Fibroblast of pulmonary artery (primary cell): ENCODE results near the gene CRISP1.

Experiments used
- DNase-seq: peaks from one replicate; pipeline ENCODE4 v3.0.0-alpha.2; 2010; ENCODE audit warnings: low read depth
- H3K4me3 ChIP-seq: replicated peaks from 2 replicates; pipeline ENCODE4 v1.5.1; 2011; ENCODE audit warnings: low read depth, mild to moderate bottlenecking, control low read depth, low read length, moderate library complexity
- TF ChIP-seq, protein P1 (sequence below): IDR thresholded peaks from 2 replicates; pipeline ENCODE4 v1.5.1; 2011; ENCODE audit warnings: mild to moderate bottlenecking, control low read depth, low read length, inconsistent platforms; ENCODE audit errors: missing control alignments

CRISP1 gene

DNA sequence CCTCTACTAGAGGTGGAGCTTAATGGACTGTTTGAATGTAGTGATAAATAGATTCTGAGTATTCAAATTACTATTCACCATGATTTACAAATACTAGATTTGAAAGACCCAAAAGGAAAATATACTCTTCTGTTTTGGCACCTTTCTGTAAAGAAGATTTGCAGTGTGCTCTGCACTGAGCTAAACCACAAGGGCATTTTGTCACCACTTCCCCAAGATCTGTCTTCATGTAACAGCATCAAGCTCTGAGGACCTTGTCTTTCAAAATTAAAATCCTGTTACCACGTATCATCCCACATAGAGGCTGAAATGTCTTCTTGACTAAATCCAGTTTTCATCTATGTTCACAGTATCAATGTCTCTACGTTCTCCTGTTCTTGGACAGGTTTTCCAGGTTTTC lies 76.0 kb downstream of the CRISP1 start:
- H3K4me3 ChIP-seq: no peak overlapping the region
- no peak for DNase-seq
- TF ChIP-seq, protein P1, sequence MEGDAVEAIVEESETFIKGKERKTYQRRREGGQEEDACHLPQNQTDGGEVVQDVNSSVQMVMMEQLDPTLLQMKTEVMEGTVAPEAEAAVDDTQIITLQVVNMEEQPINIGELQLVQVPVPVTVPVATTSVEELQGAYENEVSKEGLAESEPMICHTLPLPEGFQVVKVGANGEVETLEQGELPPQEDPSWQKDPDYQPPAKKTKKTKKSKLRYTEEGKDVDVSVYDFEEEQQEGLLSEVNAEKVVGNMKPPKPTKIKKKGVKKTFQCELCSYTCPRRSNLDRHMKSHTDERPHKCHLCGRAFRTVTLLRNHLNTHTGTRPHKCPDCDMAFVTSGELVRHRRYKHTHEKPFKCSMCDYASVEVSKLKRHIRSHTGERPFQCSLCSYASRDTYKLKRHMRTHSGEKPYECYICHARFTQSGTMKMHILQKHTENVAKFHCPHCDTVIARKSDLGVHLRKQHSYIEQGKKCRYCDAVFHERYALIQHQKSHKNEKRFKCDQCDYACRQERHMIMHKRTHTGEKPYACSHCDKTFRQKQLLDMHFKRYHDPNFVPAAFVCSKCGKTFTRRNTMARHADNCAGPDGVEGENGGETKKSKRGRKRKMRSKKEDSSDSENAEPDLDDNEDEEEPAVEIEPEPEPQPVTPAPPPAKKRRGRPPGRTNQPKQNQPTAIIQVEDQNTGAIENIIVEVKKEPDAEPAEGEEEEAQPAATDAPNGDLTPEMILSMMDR: no peak

DNA sequence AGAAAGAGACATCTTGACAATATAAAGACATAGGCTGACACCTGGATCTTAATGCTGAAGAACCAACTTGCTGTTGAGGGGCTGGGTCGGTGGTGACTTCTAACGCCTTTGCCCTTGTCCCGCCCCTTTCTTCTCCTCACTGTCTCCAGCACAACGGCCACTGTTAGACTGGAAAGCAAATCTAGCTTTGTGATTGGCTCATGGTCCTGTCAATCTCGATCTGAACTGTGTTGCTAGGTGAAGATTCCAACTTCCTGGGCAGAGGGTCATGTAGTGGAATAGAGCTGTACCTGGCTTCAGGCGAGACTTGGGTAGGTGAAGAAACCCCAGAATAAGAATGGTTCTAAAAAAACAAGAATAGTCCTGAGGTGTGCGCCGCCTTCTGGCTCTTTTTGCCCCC lies 79.2 kb downstream of the CRISP1 start, which contains the start of gene PGK2:
Gene PGK2 (minus strand): TSS at position 110 of the 400 bp plus-strand sequence. CDS start 98 bp downstream, at position 12.
- TF ChIP-seq, protein P1: no peak

DNA sequence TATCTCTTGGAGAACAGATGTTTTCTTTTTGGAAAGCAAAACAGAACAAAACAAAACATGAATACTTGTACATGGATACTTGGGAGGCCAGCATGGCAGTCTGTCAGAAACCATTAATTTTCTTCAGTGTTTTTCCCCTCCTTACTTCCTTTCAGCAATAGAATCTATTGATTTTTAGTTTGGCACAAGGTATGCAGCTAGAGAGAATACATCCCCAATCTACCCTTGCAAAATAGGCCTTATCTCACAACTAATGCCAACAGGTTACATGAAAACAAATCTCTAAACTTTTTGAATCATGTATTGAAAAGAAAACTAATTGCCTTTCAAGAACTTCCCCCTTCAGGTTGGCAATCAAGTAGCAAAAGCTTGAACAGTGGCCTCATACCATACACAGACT lies 82.1 kb downstream of the CRISP1 start:
- TF ChIP-seq, protein P1: no peak
- no peak for DNase-seq
- no peak overlapping the region for H3K4me3 ChIP-seq

More for the DNA sequence above, 79.2 kb downstream of the CRISP1 start, which contains the start of gene PGK2:
- no peak within 1 kb of the TSS for H3K4me3 ChIP-seq
- no peak for DNase-seq
